Measurements from ENCODE around the gene MEIS1.

DNA sequence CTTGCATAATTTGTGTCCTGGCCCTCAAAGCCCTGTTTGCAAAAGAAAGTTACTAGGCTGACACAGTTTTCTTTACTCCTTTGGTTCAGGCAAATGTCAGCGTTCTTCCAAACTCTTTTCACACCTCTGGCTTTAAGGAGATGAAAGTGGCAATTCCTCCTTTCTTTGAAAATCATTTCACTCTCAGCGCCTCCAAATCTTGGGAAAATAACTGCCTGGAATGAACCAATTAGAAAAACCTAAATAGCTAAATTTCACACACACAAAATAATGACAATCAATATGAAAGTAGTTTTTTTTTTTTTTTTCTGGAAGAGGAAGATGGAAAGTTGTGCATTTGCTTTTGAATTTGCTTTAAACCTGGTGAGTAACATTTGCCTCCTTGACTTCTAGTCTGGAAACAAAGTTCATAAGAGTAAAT is 1.7 kb downstream of the MEIS1 start:
- TF ChIP-seq EZH2 (IDR thresholded peaks at IDR 0.05; ENCODE audit: insufficient read depth, low read length) (no peak), CTCF (IDR thresholded peaks at IDR 0.05; ENCODE audit: insufficient read depth, low read depth, low read length) (no peak)

All from astrocyte (in vitro differentiated cells and primary cell).